Measurements from ENCODE around the gene IRF2BP1. TPM values are rescaled to one million over a fixed set of nuclear protein-coding genes. Genes with fewer than 3 reads are reported as not detected.

IRF2BP1 gene
- total RNA-seq, 3 donors from 2014 or later = 19.0 to 33.7 (median 19.8) TPM

DNA sequence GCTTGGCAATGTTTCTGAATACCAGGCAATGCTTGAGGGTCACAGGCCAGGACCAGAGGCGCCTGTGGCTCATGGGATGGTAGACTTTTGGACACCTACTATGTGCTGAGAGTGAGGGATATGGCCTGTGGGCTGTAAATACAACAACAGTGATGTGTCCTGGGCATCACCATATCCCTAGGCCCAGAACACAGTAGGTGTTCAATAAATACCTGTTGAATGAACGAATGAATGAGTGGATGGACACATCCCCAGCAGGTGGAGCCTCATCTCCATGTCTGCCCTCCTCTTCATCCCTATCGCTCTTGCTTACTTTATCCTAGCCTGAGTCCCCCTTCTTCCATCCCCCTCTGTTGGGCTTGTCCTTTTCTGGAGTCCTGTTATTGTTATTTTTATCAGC, 45.1 kb upstream of the IRF2BP1 start:
- Histone ChIP-seq H3K36me3 (ENCODE audit: low read depth) (no peaks in the 10 kb centered on the region), H3K4me3 (no peak overlapping the region), H3K4me1 (ENCODE audit: low read depth) (peaks cover 3% of the 10 kb centered on the region), H3K9me3 (no peaks in the 10 kb centered on the region)
- ATAC-seq (no peak), DNase-seq (no peak)
- intact Hi-C loops (cut with DNase I, micrococcal nuclease) = no loop called here
- TF ChIP-seq, protein P1, sequence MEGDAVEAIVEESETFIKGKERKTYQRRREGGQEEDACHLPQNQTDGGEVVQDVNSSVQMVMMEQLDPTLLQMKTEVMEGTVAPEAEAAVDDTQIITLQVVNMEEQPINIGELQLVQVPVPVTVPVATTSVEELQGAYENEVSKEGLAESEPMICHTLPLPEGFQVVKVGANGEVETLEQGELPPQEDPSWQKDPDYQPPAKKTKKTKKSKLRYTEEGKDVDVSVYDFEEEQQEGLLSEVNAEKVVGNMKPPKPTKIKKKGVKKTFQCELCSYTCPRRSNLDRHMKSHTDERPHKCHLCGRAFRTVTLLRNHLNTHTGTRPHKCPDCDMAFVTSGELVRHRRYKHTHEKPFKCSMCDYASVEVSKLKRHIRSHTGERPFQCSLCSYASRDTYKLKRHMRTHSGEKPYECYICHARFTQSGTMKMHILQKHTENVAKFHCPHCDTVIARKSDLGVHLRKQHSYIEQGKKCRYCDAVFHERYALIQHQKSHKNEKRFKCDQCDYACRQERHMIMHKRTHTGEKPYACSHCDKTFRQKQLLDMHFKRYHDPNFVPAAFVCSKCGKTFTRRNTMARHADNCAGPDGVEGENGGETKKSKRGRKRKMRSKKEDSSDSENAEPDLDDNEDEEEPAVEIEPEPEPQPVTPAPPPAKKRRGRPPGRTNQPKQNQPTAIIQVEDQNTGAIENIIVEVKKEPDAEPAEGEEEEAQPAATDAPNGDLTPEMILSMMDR (IDR thresholded peaks at IDR 0.05) = no peak

DNA sequence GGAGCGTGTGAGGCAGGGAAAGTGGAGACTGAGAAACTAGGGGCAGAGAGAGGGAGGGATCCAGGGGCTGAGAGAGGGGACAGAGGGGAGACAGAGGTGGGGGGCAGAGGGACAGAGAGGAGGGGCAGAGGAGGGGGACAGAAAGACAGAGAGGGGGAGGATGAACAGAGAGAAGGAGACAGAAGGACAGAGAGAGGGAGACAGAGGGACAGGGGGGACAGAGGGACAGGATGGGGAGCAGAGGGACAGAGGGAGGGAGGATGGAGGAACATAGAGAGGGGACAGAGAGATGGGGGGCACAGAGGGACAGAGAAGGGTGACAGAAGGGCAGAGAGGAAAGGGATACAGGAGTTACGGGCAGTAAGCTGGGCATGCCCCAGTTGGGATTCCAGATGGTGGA, 43.3 kb upstream of the IRF2BP1 start:
- intact Hi-C loops (cut with DNase I, micrococcal nuclease) = no loop called here
- ATAC-seq (no peak), DNase-seq (no peak)

DNA sequence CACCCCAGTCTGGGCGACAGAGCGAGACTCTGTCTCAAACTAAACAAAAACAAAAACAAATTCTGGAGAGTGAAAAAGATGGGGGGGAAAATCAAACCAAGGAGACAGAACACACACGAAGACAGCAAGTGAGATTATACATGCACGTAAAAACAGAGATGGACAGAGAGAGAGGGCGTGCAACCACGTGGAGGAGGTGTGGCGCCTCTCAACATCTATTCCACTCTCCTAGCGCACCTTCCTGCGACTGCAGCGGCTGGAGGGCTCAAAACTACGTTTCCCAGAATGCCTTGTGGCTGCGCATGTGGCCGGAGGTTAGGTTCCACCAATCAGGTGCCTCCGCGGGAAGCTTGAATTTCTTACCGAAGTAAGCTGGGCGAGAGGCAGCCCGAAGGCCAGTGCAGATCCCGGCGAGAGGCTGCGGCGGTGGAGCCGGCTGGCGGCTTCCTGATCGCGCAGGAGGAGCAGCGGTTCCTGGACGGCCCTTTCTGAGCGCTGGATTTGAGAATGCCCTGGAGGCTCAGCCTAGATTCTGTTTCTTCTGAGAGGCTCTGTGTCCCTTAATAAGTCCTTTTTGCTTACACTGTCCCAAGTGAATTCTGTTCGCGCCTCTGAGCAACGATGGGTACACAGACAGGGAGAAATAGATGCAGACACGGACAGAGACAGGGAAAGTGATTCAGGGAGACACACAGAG, 41.8 kb upstream of the IRF2BP1 start:
- no peaks in the 10 kb centered on the region for H3K9me3 ChIP-seq
- ATAC-seq (peak; percentile 99), DNase-seq (peak; percentile 88 to 97 (median 89))
- H3K4me1 ChIP-seq (ENCODE audit: low read depth) = peaks cover 3% of the 10 kb centered on the region
- H3K4me3 ChIP-seq = no peak overlapping the region
- TF ChIP-seq, protein P1 (IDR thresholded peaks at IDR 0.05) = no peak
- H3K36me3 ChIP-seq (ENCODE audit: low read depth) = no peaks in the 10 kb centered on the region
- intact Hi-C loops (cut with DNase I, micrococcal nuclease) = no loop called here

More for the DNA sequence above, 43.3 kb upstream of the IRF2BP1 start:
- peaks cover 3% of the 10 kb centered on the region for H3K4me1 ChIP-seq (ENCODE audit: low read depth)
- TF ChIP-seq, protein P1 (IDR thresholded peaks at IDR 0.05) = no peak
- H3K4me3 ChIP-seq = no peak overlapping the region
- no peaks in the 10 kb centered on the region for H3K36me3 ChIP-seq (ENCODE audit: low read depth)
- H3K9me3 ChIP-seq = no peaks in the 10 kb centered on the region

DNA sequence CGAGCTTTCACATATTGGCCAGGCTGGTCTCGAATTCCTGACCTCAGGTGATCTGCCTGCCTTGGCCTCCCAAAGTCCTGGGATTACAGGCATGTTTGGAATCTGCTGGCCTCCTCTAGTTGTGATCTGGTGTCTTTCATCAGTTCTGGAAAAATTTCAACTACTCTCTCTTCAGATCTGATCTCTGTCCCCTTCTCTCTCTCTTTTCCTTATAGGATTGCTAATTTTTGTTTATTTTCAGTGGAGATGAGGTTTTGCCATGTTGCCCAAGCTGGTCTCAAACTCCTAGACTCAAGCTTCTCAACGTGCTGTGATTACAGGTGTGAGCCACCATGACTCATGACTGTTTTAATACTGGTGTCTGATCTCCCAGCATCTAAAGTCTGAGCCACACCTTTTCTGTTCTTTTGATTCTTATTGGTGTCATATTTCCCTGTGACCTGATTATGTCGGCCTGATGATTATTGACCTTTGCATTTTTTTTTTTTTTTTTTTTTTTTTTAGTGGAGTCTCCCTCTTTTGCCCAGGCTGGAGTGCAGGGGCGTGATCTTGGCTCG, 39.0 kb upstream of the IRF2BP1 start:
- DNase-seq (no peak), ATAC-seq (peak; percentile 57)
- no peaks in the 10 kb centered on the region for H3K36me3 ChIP-seq (ENCODE audit: low read depth)
- H3K9me3 ChIP-seq = no peaks in the 10 kb centered on the region
- TF ChIP-seq, protein P1 (IDR thresholded peaks at IDR 0.05) = no peak
- intact Hi-C loops (cut with DNase I, micrococcal nuclease) = no loop called here
- H3K4me3 ChIP-seq = no peak overlapping the region
- H3K4me1 ChIP-seq (ENCODE audit: low read depth) = peaks cover 3% of the 10 kb centered on the region

DNA sequence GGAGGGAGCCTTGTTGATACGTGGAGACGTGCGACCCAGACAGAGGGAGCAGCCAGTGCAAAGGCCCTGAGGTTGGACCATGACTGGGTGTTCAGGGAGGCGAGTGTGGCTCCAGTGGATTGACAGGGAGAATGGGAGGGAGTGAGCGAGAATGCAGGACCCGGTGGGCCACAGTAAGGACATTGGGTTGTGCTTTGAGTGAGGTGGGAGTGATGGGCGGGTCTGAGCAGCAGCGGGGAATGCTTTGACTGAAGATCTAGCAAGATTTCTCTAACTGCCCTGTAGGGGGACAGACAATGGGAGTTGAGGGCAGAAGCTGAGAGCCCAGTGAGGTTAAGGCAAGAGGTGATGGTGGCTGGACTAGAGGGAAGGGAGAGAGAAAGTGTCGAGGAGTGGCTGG, 36.3 kb upstream of the IRF2BP1 start:
- no peaks in the 10 kb centered on the region for H3K9me3 ChIP-seq
- no peak for ATAC-seq
- H3K36me3 ChIP-seq (ENCODE audit: low read depth) = no peaks in the 10 kb centered on the region
- DNase-seq = no peak
- TF ChIP-seq, protein P1 (IDR thresholded peaks at IDR 0.05) = no peak
- H3K4me1 ChIP-seq (ENCODE audit: low read depth) = no peaks in the 10 kb centered on the region
- intact Hi-C loops (cut with DNase I, micrococcal nuclease) = no loop called here
- no peak overlapping the region for H3K4me3 ChIP-seq

Data from mucosa of descending colon (tissue), 3 donors.